GM18867 (cell line): ENCODE measurements around the gene ZCCHC3.
"Not testable (repeated sequence)": the region's sequence is repeated elsewhere in the genome, so short reads cannot be mapped to it uniquely, and the experiment has no call there.

ENCODE experiments used
- ATAC-seq: cut with Tn5 transposase; IDR thresholded peaks from one replicate; pipeline ENCODE4 v1.9.1; 2021; ENCODE audit warnings: mild to moderate bottlenecking, moderate library complexity; ENCODE audit not compliant: unreplicated experiment

The ZCCHC3 gene

DNA sequence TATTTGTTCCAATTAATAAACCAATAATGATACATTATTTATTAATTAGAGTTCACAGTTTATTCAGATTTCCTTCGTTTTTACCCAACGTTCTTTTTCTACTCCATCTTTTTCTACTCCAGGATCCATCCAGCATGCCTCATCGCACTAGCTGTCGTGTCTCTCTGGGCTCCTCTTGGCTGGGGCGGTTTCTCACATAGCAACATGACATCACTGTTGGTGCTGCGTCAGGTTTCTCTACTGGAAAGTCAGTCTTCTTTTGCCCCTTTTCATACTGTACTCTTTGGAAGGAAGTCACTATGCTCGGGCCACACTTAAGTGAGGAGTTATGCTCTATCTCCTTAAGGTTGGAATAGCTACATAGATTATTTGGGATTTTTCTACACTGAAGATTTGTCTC, 14.2 kb downstream of the ZCCHC3 start:
- no peak for ATAC-seq

DNA sequence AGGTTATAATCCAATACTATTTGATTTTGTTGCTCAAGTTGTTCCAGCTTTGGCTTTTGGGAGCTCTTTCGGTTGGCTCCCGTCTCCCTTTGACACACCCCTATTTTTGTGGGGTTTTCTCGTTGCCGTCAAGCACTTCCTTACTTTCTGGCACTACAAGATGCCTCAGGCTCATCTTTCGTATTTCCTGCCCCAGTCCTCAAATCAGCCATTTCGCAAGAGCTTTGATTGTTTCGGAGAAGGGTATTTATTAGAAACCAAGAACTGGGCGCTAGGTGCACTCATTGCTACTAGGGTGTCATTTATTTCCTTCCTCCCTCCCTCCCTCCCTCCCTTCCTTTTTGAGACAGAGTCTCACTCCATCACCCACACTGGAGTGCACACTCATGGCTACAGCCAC, 14.7 kb downstream of the ZCCHC3 start:
- ATAC-seq = no peak

DNA sequence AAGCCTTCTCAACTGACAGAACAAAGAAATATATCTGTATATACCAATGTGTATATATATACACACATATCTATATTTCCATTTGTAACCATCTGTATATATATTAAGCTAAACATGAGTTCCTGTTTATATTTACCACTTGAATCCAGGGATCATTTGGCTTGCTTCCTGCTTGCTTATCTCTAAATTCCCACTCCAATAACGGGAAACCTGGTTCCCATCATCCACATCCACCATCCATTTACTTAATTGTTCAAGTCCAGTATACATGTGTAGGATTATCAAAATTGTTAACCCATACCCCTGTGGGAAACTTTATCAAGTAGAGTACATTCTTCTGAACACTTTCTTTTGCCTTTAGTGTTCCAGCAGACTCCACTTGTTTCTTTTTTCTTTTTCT, 15.5 kb downstream of the ZCCHC3 start:
- no peak for ATAC-seq

DNA sequence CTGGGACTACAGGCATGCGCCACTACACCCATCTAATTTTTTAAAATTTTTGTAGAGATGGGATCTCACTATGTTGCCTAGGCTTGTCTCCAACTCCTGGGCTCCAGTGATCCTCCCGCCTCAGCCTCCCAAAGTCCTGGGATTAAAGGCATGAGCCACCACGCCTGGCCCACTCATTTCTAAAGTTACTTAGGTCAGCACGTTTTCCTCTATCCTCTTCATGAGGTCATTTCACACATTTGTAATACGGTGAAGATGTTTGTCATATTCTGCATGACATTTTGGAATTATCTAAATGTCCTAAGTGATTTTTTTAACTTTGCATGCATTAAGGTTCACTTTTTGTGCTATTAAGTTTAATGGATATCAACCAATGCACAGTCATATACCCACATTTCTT, 16.0 kb downstream of the ZCCHC3 start:
- no peak for ATAC-seq

DNA sequence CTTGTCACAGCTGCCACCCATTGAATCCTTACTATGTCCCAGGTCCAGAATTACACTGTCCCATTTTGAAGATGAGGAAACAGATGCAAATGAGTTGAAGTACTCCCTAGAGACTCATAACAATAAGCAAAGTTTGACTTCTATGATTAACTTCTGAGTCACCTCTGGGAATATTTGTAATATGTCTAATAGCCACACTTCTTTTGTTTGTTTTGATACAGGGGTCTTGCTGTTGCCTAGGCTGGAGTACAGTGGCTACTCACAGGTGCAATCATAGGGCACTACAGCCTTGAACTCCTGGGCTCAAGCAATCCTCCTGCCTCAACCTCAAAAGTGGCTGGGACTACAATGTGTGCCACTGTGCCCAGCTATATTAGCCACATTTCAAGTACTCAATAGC, 16.6 kb downstream of the ZCCHC3 start:
- ATAC-seq = no peak

DNA sequence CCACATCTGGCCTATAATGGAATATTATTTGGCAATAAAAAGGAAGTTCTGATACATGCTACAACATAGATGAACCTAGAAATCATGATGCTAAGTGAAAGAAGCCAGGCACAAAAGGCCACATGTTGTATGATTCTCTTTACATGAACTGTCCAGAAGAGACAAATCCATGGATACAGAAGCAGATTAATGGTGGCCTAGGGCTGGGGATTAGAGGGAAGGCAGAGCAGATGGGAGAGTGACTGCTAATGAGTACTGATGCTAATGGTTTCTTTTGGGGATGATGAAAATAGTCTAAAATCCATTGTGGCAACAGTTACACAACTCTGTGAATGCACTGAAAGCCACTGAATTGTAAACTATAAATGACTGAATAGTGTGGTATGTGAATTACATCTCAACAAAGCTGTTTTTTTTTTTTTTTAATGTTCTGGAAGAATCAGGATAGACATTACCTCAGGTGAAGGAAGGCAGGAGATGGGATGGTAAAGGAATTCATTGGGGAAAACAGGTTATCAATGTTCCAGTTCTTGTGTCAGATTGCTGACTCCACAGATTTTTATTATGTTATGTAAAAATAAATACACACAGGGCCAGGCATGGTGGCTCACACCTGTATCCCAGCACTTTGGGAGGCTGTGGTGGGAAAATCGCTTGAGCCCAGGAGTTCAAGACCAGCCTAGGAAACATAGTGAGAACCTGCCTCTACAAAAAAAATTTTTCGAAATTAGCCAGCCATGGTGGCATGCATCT, 19.1 kb downstream of the ZCCHC3 start:
- ATAC-seq = no peak

DNA sequence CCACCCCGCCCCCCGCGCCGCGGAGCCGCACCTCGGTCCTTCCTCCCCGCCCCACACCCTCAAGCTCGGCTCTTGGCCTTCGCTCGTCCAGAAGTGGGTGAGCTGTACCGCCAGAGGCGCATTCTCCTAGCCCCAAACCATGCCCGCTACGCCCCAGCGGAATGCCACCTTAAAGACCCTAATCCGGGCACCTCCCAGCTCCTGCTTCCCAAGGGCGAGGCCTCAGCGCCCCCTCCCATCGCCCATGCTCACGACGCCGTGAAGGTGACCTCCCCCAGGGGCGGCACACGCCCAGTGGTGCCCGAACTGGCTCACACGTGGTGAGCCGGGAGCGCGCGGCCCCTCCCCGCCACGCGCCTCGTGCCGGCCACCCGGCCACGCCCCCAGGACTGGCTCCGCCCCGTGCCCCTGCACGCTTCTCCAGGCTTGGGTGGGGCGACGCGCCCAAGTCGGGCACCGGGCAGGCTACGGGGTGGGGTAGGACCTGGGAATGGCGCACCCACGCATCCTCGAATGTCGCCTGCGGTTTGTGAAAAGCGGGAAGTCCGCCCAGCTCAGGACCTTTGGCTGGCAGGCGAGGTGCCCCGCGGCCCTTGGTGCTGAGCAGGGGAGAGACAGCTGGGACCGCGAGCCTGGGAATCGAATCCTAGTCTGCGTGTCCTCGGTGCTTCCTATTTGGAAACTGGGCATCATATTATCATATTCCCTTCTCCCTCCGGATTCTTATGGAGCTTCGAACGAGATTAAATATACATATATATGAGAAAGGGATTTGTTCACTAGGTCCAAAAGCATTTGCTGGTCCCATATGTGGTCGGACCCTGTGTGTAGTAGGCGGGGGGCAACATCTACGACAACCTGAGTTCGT, 27.0 kb downstream of the ZCCHC3 start:
- peak; percentile 59 for ATAC-seq

DNA sequence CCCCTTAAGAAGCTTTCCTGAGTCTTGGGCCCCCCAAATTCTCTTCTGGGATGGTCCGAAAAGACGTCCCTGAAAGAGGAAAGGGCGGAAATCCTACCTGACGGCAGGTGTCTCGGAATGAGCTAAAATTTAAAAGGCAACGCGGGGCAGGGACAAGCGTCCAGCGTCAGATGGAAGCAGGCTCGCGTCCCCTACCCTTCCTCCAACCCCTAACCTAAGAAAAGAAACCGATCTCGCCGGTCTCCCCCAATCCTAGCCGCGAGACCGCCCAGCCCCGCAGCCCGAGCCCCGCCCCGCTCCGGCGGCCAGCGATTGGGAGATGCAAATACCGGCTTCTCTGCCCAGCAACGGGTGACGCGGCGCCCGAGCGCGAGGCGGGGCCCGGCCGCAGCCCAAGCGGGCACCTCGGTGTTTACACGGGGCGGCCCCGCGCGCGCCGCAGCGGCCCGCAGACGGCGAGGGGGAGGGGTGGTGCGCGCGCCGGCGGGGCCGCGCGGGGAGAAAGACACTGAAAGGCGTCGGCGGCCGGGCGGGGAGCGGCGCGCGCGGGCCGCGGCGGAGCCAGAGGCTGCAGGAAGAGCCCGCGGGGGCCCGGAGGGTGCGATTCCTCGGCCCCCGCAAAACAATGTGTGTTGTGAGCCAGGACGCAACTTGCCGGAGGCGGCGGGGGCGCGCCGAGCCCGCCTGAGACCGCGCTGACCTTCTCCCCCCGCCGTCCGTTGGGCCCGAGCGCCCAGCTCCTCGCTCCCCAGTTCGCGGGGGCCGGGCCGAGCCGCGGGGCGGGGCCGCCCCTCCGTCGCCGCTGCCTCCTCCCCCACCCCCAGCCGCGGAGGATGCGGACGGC, 27.9 kb downstream of the ZCCHC3 start, which contains the start of gene SOX12:
Gene SOX12, plus strand, starts transcription at position 508 of the 844 bp plus-strand sequence. CDS start 373 bp downstream, outside the sequence.
- ATAC-seq = peak; percentile 72

DNA sequence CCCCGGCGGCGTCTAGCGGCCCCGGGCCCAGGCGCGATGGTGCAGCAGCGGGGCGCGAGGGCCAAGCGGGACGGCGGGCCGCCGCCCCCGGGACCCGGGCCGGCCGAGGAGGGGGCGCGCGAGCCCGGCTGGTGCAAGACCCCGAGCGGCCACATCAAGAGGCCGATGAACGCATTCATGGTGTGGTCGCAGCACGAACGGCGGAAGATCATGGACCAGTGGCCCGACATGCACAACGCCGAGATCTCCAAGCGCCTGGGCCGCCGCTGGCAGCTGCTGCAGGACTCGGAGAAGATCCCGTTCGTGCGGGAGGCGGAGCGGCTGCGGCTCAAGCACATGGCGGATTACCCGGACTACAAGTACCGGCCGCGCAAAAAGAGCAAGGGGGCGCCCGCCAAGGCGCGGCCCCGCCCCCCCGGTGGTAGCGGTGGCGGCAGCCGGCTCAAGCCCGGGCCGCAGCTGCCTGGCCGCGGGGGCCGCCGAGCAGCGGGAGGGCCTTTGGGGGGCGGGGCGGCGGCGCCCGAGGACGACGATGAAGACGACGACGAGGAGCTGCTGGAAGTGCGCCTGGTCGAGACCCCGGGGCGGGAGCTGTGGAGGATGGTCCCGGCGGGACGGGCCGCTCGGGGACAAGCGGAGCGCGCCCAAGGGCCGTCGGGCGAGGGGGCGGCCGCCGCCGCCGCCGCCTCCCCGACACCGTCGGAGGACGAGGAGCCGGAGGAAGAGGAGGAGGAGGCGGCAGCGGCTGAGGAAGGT, 28.7 kb downstream of the ZCCHC3 start:
- ATAC-seq = no peak

DNA sequence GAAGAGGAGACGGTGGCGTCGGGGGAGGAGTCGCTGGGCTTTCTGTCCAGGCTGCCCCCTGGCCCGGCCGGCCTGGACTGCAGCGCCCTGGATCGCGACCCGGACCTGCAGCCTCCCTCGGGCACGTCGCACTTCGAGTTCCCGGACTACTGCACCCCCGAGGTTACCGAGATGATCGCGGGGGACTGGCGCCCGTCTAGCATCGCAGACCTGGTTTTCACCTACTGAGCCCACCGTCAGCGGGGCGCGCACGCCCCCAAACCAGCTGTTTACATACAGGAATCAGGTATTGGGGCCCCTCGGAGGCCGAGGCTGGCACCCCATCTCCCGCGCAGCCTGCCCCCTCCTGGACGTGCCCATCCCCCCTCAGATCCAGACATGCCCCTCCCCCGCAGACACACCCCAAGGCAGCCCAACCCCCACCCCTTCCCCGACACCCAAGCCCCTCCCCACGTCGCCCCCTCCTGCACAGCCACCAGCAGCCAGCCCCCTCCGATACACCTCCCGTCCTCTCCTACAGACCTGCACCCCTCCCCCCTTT, 29.3 kb downstream of the ZCCHC3 start:
- no peak for ATAC-seq

DNA sequence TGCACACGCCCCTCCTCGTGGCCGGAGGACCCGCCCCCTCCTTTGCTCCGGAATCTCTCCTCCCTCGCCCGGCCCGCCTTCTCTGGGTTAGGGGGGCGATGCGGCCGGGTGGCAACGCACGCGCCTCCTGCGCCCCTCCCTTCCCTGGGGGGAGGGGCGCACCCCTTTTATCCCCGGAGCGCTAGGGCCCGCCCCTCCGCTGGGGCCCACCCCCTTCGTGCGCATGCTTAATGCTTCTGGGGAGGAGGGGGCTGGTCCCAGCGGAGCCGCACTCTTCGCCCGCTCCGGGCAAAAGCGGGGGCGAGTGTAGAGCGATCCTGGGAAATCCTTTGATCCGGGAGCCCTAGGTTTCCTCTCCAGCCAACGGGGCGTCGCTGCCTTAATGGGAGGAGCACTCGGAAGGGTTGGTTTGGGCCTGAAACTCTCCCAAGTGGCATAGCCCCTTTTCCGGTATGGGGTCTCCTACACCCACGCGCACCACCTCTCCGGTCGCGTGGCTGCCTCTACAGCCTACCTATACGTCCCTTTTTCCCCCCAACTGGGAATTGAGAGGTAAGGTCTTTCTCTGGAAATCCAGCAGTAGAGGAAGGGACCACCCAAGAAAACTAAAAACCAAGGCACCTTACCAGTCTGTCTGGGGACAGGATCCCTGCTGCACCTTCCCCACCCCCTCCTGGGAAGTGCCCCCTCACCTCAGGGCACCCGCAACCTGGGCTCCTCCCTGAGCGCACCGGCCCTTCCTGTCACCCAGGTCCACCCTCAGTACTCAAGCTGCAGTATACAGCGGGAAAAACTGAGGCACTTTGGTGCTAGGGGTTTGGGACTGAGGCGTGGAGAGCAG, 30.0 kb downstream of the ZCCHC3 start:
- no peak for ATAC-seq

DNA sequence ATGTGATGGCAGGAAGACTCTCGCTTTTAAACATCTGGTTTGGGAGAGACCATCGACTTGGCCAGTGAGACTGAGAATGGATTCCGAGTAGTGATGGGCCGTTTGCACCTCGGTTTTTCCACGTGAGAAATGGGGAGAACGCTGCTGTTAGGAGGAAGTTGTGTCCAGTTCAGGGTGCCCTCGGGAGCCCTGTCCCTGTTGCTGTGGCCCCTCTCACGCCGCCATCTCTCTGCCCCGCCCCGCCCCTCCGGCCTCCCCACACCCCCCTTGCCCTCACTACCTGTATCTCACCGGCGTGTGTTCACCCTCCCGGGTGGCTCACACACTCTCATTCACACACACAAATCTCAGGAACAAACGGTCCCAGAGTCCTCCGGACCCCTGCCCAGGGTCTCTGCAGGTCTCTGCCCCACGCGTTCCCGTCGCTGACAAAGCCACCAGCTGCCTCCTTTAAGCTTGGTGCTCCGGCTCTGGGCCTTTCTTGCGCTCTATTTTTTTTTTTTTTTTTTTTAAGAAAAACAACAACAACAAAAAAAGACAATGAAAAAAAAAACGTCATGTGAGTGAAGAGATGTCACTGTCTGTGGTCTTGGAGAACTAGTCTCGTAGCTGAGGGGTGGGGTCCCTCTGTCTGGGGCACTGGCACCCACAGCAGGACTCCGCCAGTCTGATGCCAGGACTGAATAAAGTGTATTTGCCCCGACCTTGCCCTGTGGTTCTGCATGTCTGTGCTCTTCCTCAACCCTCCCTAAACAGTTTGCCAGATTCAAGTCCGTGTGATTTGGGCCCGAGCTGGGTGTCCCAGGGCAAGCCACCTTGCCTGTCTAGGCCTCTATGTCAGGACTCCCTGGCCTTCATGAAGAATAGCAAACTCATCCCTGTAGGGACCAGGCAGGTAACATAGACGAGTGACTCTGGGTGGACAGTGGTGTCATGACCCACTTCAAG, 30.9 kb downstream of the ZCCHC3 start:
- no peak for ATAC-seq

DNA sequence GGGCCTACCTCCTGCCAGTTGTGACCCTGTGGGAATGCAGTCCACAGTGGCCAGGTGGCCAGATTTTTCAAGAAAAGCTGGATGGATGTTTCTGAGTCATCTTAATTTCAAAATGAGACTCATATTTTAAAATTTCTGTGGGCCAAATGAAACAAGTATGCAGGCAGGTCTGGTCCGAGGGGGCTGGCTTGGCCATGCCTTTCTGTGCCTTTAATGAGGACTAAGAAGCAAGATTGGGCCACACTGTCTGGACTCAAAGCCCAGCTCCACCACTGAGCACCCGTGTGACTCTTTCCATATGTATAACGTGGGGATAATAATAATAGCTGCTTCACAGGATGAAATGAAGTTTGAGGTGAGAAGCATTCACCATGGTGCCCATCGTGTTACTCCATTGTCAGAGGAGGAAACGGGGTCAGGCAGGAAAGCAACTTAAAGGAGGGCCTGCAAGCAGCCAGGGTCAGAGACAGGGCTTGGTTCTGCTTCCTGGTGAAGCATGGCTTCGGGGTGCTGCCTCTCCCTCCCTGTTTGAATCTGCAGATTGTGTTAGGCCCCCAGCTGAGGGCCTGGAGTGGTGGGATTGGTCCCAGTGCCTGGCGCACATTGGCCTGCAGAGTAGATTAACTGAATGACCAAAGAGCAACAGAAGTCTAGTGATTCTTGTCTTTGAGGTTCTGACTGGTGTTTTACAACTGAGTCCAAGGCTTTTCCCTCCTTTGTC, 31.8 kb downstream of the ZCCHC3 start:
- no peak for ATAC-seq

DNA sequence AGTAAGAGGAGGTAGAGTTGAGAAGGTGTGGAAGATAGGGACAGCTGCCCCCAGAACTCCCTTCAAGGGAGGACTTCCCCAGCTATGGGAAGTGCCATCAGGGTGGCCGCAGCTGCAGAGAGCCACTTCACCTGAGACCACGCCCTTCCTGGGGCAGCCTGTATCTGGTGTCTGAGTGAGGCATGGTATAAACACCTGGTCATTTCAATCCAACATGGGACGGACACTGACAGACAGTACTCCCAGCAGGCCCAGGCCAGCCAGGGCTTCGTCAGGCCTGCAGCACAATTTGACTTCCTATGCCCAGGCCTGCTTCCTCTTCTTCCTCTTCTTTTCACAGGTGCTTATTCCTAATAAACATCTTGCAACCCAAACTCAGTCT, 32.5 kb downstream of the ZCCHC3 start:
- no peak for ATAC-seq

DNA sequence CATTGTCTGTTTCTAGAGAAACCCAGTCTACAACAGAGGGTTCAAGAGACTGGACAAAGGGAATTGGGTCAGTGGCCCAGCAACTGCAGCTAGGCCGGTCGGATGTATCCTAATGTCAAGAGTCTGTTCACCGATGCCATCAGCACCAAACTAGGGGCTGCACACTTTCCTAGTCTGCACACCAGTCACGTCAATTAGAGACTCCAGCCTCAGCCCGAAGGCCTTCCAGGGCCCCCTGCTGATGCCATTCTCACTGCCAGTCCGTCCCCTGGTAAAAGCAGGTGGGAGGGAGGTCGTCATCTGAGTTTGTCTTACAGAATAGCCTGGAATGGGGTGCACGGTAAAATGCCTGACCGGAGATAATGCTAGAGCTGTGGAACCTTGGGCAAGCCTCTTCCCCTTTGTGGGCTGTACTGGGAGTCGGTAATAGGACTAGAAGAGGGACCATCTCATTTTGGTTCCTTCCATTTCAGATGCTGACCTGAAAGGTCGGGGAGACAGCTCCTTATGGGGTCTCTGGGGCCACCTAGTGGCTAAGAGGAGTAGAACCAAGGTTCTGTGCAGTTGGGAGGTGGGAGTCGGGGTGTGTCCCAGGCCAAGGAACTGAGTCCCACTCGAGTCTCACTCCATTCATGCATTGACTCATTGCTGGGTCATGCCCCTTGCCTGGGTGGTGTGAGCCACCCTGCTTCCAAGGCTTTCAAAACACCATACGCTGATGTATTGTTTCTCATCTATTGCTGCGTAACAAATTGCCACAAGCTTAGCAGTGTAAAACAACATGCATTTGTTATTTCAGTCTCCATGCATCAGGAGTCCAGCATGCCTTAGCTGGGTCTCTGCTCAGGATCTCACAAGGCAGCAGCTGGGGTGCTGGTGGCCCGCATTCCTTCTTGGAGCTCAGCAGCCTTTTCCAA, 33.1 kb downstream of the ZCCHC3 start:
- ATAC-seq = peak; percentile 31

DNA sequence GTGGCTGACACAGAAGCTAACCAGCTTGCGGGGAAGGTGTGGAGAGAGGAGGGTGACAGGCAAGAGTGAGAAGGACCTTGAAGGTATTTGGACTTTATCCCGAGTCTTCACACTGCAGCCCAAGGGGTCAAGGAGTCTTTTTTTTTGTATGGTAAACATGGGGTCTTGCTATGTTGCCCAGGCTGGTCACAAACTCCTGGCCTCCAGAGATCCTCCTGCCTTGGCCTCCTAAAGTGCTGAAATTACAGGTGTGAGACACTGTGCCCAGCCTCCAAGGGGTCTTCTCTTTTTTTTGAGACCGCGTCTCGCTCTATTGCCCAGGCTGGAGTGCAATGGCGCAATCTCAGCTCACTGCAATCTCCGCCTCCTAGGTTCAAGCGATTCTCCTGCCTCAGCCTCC, 37.2 kb downstream of the ZCCHC3 start:
- ATAC-seq = no peak

DNA sequence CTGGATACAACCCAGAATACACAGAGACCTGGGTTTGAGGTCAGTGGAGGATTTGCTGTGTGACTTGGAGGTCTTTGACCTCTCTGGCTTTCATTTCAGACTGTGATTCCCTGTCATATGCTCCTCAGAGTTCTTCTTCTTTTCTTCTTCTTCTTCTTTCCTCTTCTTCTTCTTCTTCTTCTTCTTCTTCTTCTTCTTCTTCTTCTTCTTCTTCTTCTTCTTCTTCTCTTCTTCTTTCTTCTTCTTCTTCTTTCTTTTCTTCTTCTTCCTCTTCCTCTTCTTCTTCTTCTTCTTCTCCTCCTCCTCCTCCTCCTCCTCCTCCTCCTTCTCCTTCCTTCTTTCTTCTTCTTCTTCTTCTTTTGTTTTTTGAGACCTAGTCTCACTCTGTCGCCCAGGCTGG, 38.7 kb downstream of the ZCCHC3 start:
- ATAC-seq = not testable (repeated sequence)
